OCI-LY7 (cell line): ENCODE data around the gene TNFRSF11A. TPM values are rescaled to one million over a fixed set of nuclear protein-coding genes. Genes with fewer than 3 reads are reported as not detected.

Source experiments
- BruUV-seq: library from RNA; stranded (reverse); fragments of 400-500 nt; replicated peaks from 2 replicates; lab custom pipeline; 2021; lab: Mats Ljungman, UMichigan
- CTCF ChIA-PET: fragments of 300-600 bp; sonication (Branson Sonifier 250); formaldehyde crosslinking; loops from one replicate; lab custom pipeline; 2022; ENCODE audit warnings: antibody characterized with exemption; ENCODE audit not compliant: unreplicated experiment; lab: Charles Lee
- POLR2A ChIA-PET: fragments of 300-600 bp; sonication (Branson Sonifier 250); formaldehyde crosslinking; loops from one replicate; lab custom pipeline; 2022; ENCODE audit warnings: antibody characterized with exemption; lab: Charles Lee
- DNase-seq: peaks from one replicate; pipeline ENCODE4 v3.0.0-alpha.2; 2015; ENCODE audit warnings: low spot score
- H2AFZ ChIP-seq: fragments of 200-600 bp; sonication (generic), shearing (Covaris generic); 2 replicates; pipeline ENCODE4 v1.6.1; 2014; ENCODE audit warnings: mild to moderate bottlenecking, antibody characterized with exemption, low read length, moderate library complexity
- H3K27ac ChIP-seq: fragments of 200-600 bp; sonication (generic); 2 replicates; pipeline ENCODE4 v1.5.1; 2014; ENCODE audit warnings: mixed run types, low read depth, mild to moderate bottlenecking, moderate library complexity, low read length, inconsistent platforms; ENCODE audit not compliant: poor library complexity, severe bottlenecking
- H3K36me3 ChIP-seq: fragments of 200-600 bp; sonication (generic); 2 replicates; pipeline ENCODE4 v1.6.1; 2014; ENCODE audit warnings: mild to moderate bottlenecking, antibody characterized with exemption, low read length, moderate library complexity, mixed read lengths; ENCODE audit not compliant: insufficient read depth
- H3K4me1 ChIP-seq: fragments of 200-600 bp; sonication (generic); 2 replicates; pipeline ENCODE4 v1.5.1; 2014; ENCODE audit warnings: mild to moderate bottlenecking, low read length; ENCODE audit not compliant: insufficient read depth, poor library complexity, severe bottlenecking
- H3K4me2 ChIP-seq: fragments of 200-600 bp; sonication (generic); 2 replicates; pipeline ENCODE4 v1.6.1; 2014; ENCODE audit warnings: mild to moderate bottlenecking, low read length
- H3K4me3 ChIP-seq: fragments of 200-600 bp; sonication (generic); 2 replicates; pipeline ENCODE4 v1.5.1; 2014; ENCODE audit warnings: mild to moderate bottlenecking, low read depth, low read length; ENCODE audit not compliant: poor library complexity, severe bottlenecking
- H3K79me2 ChIP-seq: fragments of 200-600 bp; sonication (generic); 2 replicates; pipeline ENCODE4 v1.6.1; 2016; ENCODE audit warnings: low read depth, mild to moderate bottlenecking, low read length, moderate library complexity, mixed read lengths; ENCODE audit not compliant: insufficient read depth
- H3K9me2 ChIP-seq: fragments of 200-600 bp; sonication (generic); 2 replicates; pipeline ENCODE4 v1.6.1; 2016; ENCODE audit warnings: mild to moderate bottlenecking, low read length, mixed read lengths; ENCODE audit not compliant: insufficient read depth
- H3K9me3 ChIP-seq: fragments of 200-600 bp; sonication (generic); 2 replicates; pipeline ENCODE4 v1.6.1; 2014; ENCODE audit warnings: mild to moderate bottlenecking, mixed run types, low read length, mixed read lengths
- H4K20me1 ChIP-seq: fragments of 200-600 bp; sonication (generic); 2 replicates; pipeline ENCODE4 v1.6.1; 2014; ENCODE audit warnings: mild to moderate bottlenecking, antibody characterized with exemption, low read length, moderate library complexity, mixed read lengths; ENCODE audit not compliant: insufficient read depth
- EZH2phosphoT487 ChIP-seq: fragments of 200-600 bp; sonication (generic); IDR thresholded peaks from 2 replicates; pipeline ENCODE4 v1.6.1; 2018; ENCODE audit warnings: low read depth, borderline replicate concordance, mild to moderate bottlenecking, mixed run types, antibody characterized with exemption, low read length, moderate library complexity, mixed read lengths
- intact Hi-C: fragments of 100-400 bp; cut with micrococcal nuclease; formaldehyde crosslinking; loops from one replicate; pipeline ENCODE4 v1.10.0; 2022; ENCODE audit not compliant: unreplicated experiment
- total RNA-seq, 2 experiments: library from RNA; depleted of rRNA in 1 of 2; stranded (reverse); fragments of >200 nt in 1 of 2; shearing (Covaris generic) in 1 of 2; gene quantifications; 2 replicates each; pipeline ENCODE4 v1.2.3, GENCODE V29; 2014 to 2022
- TF ChIP-seq, protein P1 (sequence below): fragments of 200-600 bp; sonication (generic); conservative IDR thresholded peaks from 2 replicates; pipeline ENCODE4 v1.5.1; 2014; ENCODE audit warnings: mild to moderate bottlenecking, antibody characterized with exemption, low read length, moderate library complexity, mixed read lengths

The TNFRSF11A gene
- total RNA-seq, 2 experiments from 2014 or later, result not detected

DNA sequence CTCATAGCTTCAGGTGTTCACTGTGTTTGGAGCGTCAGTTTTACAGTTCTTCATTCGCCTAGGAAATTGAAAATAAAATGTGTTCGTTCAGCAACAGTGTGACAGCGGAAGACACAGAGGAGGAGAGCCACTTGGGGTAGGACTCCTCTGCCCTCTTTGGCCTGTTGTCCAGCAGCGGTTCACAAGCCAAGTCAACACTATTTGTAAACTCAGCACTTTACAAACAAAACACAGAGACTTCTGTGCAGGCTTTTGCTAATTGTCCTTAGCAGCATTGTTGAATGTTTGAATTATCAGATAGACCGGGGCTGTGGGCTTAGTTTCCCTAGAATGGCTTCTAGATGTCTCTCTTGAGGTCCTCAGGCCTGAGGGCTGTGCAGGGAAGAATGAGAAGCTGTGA is 73.2 kb downstream of the TNFRSF11A start:
- no peak overlapping the region for H3K4me2 ChIP-seq
- H3K27ac ChIP-seq, result no peak overlapping the region
- TF ChIP-seq, protein P1, sequence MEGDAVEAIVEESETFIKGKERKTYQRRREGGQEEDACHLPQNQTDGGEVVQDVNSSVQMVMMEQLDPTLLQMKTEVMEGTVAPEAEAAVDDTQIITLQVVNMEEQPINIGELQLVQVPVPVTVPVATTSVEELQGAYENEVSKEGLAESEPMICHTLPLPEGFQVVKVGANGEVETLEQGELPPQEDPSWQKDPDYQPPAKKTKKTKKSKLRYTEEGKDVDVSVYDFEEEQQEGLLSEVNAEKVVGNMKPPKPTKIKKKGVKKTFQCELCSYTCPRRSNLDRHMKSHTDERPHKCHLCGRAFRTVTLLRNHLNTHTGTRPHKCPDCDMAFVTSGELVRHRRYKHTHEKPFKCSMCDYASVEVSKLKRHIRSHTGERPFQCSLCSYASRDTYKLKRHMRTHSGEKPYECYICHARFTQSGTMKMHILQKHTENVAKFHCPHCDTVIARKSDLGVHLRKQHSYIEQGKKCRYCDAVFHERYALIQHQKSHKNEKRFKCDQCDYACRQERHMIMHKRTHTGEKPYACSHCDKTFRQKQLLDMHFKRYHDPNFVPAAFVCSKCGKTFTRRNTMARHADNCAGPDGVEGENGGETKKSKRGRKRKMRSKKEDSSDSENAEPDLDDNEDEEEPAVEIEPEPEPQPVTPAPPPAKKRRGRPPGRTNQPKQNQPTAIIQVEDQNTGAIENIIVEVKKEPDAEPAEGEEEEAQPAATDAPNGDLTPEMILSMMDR, result no peak
- TF ChIP-seq EZH2phosphoT487, result no peak
- ChIA-PET CTCF (no interaction called here), POLR2A (no interaction called here)
- H3K4me1 ChIP-seq, result peaks cover 7% of the 10 kb centered on the region
- no peaks in the 10 kb centered on the region for H3K9me3 ChIP-seq
- no peaks in the 10 kb centered on the region for H4K20me1 ChIP-seq
- no peak overlapping the region for H2AFZ ChIP-seq
- H3K79me2 ChIP-seq, result no peaks in the 10 kb centered on the region
- H3K9me2 ChIP-seq, result no peaks in the 10 kb centered on the region
- intact Hi-C loops, result no loop called here
- H3K4me3 ChIP-seq, result no peak overlapping the region
- no peak for DNase-seq
- no peaks in the 10 kb centered on the region for H3K36me3 ChIP-seq
- BruUV-seq, result no TSS peak

DNA sequence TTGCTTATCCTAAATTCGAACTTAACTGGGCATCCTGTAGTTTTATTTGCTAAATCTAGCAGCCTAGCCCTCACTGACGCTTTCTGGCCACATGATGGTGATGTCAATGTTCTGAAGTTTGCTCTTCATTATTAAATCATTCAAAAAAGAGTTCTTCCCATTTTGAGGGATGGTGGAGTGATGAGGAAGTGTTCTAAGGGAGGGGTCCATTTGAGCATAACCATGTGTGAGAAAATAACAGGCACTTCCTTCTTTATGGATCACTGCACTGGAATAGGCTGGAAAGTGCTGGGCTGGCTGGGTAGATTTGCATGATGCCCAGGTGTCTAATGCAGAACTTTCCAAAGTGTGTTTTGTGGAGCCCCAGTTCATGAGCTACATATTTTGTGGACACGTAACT is 74.2 kb downstream of the TNFRSF11A start:
- H3K9me2 ChIP-seq, result no peaks in the 10 kb centered on the region
- no peak overlapping the region for H3K4me2 ChIP-seq
- H3K27ac ChIP-seq, result no peak overlapping the region
- POLR2A ChIA-PET, result no interaction called here
- CTCF ChIA-PET, result no interaction called here
- BruUV-seq, result no TSS peak
- no peak overlapping the region for H3K4me3 ChIP-seq
- H4K20me1 ChIP-seq, result no peaks in the 10 kb centered on the region
- intact Hi-C loops, result no loop called here
- H2AFZ ChIP-seq, result no peak overlapping the region
- peaks cover 7% of the 10 kb centered on the region for H3K4me1 ChIP-seq
- H3K9me3 ChIP-seq, result no peaks in the 10 kb centered on the region
- H3K36me3 ChIP-seq, result no peaks in the 10 kb centered on the region
- no peaks in the 10 kb centered on the region for H3K79me2 ChIP-seq
- TF ChIP-seq EZH2phosphoT487, result no peak
- TF ChIP-seq, protein P1, result no peak
- DNase-seq, result no peak

DNA sequence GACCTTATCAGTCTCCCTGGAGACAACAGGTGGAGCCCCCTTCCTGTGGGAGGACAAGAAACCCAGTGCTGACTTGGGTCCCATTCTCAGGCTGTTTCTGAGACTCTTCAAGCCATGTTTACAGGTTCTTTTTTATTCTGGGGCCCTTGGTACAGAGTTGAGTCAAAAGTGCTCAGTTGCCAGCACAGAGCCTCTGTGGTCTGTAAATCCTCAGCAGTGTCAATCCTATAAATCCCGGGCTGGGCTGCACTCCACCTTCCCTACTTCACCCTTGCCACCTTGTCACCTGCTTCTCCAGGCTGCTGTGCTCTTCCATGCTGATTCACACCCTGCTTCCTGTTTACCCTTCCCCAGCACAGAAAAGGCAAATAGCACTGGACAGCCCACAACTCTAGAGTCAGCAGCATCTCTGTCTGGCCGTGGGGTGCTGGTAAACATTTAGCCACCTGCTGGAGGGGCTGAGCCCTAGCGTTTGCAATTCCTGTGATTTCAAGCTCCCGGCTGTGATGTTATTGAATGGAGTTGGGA is 74.7 kb downstream of the TNFRSF11A start:
- Histone ChIP-seq H3K9me3 (no peaks in the 10 kb centered on the region), H3K4me1 (peaks cover 7% of the 10 kb centered on the region), H3K79me2 (no peaks in the 10 kb centered on the region), H3K4me2 (no peak overlapping the region), H2AFZ (no peak overlapping the region), H3K9me2 (no peaks in the 10 kb centered on the region), H3K4me3 (no peak overlapping the region), H3K36me3 (no peaks in the 10 kb centered on the region), H3K27ac (no peak overlapping the region), H4K20me1 (no peaks in the 10 kb centered on the region)
- POLR2A ChIA-PET, result no interaction called here
- BruUV-seq, result no TSS peak
- intact Hi-C loops, result no loop called here
- no peak for TF ChIP-seq EZH2phosphoT487
- TF ChIP-seq, protein P1, result no peak
- no peak for DNase-seq
- CTCF ChIA-PET, result no interaction called here
